ENCODE measurements around the gene HOXA13.

The HOXA13 gene

DNA sequence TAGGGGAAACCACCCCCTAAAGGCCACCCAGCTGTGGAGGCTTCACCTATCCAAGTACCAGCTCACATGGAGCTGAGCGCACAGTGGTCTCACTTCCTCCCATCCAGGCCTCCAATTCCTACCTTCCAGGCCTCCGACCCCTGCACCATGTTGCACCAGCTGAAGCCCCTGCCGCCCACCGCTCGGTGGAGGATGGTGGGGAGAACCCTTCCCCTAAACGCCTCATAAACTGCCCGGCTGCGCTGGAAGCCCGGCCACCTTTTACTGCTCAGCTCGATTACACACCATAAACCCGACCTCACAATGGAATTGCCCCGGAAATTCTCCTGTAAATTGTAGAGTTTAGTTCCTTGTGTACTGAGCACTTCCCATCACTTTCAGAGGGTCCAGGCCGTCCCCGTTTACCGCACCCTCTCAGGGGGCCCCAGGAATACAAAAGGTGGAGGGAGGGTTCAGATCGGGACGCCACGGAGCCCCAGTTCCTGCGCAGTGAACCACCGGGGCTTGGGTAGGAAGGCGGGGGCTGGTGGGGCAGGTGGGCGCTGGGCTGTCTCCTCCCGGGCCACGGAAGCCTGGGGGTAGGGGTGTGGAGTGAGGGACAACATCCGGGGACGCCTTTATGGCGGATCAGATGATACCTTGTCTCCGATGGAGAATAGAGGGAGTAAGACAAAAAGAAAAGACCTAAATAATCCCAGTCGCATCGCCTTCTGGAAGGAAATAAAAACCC lies 42.0 kb downstream of the HOXA13 start:
- no peak for DNase-seq

DNA sequence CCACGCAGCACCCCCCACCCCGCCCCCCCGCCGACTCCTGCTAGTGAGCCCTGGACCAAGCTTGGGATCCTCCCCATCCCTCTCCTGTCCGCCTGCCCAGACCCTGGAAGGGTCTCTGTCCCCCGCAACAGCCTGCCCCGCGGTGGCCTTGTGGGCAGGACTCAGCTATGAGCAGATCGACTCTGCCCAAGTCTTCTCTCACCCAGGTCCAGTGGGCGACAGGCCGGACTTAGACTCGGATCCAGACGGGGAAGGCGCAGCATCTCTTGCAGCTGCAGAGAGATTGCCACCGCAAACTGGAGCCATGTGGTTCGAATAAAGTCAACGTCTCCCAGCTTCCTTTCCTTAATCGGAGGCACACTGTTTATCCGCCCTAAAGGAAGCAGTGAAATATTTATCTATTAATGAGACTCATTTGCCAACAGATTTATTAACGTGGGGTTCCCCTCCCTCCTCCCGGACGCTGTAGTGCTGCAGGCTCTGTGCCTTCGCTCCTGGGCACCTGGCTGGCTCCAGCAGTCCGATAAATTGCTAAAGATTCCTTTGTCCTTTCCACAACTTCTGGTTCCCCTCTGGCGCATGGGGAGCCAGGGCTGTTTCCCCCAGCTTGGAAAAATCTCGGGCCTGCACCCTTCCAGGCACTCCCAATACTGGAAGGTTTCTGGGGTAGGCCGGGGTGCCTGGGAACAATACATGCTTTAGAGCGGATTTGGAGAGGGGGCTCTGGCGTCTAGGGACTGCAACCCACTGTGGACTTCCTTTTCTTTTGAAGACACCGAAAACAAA lies 42.8 kb downstream of the HOXA13 start:
- no peak for DNase-seq

DNA sequence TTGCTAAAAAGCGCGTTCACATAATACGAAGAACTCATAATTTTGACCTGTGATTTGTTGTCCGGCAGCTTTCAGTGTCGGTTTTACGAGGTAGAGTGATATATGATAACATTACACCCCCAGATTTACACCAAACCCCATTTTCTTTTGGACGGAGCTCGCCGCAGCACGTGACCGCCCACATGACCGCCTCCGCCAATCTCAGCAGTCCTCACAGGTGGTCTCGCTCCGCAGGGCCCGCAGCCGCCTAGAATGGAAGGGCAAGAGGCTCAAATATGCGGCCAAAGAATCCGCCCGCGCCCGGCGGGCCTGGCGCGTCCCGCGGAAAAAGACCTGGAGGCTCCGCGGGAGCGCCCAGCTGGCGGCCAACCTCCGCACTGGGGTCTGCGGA lies 43.4 kb downstream of the HOXA13 start, which contains the start of gene HOXA7:
Gene HOXA7, minus strand, starts transcription at position 168 of the 391 bp plus-strand sequence. Its CDS starts 130 bp downstream, at position 38.
- DNase-seq, result no peak

DNA sequence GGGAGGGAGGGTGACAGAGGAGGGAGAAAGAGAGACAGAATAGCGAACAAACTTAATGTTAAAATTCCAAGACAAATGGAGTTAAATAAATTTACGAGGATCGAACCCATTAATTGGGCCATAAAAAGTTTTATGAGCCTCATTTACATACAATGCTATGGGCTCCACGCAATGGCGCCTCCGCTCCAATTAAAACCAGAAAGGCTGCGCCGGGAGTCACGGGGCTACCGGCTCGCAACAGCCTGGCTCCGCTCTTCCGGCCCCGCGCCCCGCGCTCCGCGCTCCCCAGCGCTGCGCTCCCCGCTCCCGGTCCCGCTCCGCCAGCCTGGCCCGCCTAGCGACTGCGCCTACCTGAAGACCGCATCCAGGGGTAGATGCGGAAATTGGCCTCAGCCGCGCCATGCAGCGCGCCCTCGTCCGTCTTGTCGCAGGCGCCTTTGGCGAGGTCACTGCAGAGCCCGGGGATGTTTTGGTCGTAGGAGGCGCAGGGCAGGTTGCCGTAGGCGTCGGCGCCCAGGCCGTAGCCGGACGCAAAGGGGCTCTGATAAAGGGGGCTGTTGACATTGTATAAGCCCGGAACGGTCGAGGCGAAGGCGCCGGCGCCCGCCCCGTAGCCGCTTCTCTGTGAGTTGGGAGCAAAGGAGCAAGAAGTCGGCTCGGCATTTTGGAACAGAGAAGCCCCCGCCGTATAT lies 43.9 kb downstream of the HOXA13 start:
- no peak for DNase-seq

DNA sequence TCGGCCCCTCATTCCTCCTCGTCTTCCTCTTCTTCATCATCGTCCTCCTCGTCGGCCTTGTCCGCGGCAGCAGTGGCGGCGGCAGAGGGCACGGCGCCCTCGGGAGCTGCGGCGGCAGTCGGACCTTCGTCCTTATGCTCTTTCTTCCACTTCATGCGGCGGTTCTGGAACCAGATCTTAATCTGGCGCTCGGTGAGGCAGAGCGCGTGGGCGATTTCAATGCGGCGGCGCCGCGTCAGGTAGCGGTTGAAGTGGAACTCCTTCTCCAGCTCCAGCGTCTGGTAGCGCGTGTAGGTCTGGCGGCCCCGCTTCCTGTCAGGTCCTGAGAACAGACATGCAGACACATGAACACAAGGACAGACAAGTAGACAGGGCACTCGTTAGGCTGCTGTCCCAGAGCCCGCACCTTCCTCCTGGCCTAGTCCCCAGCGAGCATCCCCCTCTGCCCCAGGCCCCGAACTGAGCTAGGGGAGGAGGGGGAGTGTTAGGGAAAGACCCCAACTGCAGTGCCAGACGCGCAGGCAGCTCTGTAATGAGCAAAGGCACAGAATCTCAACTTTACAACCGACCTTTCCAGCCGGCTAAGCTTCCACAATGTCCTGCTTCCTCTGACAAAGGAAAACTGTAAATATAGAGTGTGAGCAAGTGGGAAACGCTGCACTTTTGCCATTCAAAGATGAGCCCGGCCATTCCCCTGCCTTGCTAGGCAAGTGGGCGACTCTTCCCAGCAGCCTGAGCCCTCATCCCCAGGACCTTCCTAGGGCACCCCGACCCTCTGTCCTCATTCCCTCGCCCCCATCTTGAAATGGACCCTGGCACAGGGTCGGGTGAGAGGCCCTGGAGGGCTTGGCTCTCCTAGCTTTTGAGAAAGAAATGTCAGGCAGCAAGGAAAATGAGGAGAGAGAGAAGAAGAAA lies 44.7 kb downstream of the HOXA13 start:
- peak; percentile 60 for DNase-seq

DNA sequence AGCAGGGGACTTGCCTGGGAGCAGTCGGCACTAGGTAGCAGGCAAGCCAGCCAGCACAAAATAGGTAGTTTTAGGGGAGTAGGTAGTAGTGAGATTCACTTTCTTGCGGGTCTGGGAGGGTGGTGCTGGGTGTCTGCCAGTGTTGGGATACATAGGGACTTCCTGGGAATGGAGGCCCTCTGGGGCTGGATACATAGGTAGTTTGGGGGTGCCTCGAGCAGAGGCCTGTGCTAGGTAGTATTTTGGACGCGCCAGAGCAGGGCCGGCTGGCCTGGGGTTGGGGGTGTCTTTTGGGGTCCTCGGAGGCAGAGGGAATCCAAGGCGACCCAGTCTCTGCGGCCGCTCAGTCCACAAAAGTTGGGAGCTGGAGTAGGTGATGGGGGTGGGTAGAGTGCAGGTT lies 45.5 kb downstream of the HOXA13 start:
- DNase-seq, result no peak

DNA sequence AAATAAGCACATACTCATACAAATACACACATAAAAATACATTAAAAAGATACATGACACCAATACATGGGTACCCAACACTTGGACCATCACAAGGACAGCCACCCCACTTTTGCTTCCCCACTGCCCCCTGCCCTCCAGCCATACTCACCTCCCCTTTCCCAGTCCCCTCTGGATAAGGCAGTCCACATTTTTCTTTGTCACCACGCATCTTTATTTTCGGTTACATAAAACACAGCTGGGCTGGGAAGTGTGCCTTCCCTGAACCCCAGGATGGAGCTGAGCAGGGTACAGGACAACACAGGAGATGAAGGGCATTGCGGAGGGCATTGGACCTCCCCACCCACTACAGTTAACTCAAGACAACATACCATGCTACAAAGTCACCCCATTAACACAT lies 46.4 kb downstream of the HOXA13 start:
- no peak for DNase-seq

DNA sequence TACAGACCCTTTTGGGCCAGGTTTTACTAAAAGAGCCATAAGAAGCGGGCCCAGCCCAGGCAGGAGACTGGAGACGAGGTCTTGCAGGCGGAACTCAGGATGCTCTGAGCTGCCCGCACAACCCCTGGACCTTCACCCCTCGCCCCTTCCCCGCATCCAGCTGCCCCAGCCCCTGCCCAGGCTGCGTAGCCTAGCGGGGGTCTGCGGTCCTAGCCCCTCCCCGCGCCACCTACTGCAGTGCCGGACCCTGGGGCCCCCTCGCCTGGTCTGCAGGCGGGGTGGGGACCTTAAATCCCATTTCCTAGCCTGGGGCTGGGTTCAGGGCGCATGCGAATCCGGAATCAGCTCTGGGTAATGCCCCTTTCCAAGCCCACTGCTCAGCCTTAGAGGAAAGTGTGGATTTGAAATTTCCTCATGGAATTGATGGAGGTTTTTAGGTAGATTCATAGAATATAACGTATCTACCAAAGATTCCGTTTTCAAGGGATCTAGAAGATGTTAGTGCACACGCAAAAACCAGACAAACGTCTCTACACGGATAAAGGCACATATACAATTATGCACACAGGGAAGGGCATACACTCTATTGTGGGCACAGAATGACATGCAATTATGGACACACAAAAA lies 47.0 kb downstream of the HOXA13 start:
- no peak for DNase-seq

DNA sequence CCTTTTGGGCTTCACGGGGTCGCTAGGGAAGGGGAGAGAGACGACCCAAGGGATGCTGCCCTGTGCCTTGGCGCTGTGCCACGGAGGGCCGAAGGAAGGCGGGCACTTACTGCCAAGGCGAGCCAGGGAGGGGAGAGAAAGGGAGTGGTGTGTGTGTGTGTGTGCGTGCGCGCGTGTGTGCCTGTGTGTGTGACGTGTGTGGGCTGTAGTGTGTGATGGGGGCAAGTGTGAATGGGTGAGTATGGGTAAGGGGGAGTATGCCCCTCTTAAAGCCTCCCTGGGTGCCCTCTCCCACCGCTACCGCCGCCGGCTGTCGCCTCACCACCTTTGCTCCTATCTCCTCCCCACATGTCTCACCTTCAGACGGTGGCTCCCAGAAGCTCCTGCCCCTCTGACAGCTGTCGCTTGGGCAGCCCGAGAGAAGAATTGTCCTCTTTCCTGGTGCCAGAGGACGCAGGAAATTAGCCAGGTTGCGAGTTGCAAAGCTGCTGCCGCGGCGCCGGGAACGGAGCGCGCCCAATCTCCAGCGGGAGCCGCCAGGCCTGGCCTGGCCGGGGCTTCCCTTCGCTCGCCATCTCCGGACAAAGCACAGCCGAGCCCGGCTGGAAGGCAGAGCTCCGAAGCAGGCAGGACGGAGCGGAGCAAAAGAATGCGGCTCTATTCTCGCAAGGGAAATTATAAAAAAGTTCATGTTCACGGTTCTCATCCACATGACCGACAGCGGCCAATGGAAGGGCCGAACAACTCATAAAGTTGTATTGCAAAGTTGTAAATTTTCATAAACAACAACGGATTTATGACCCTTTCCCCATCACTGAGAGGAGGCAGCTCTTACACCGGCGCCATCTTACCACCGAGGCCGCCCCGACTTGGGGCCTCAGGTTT lies 47.7 kb downstream of the HOXA13 start, which contains the start of gene HOXA3:
Gene HOXA3, minus strand, starts transcription at position 653 of the 885 bp plus-strand sequence. CDS start 41,943 bp downstream, outside the sequence.
- no peak for DNase-seq

DNA sequence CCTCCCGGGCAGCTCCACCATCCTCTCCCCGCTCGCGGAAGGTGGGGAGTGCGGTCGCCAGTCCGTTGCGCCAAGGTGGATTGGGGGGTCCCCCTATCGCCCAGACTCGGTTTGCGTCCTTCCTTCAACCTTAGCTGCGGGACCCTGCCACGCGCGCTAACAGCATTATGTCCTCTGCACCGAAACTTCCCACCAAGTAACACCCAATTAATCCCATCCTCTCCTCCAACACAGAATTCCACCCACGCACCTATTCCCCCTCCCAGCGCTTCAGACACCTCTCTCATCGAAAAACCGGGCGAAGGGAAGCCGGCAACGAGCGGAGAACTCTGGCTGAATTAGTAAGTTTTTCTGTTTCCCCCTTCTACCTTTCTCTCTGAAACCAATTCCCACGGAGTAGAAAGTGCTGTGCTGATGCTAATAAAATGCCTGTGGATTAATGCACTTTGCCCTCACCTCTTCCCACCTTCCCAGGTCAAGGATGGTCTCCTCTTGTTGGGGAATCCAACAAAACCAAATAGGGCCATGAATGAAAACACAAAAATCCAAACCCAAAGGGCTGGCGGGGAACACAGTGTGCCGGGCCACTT lies 48.5 kb downstream of the HOXA13 start:
- DNase-seq, result no peak

DNA sequence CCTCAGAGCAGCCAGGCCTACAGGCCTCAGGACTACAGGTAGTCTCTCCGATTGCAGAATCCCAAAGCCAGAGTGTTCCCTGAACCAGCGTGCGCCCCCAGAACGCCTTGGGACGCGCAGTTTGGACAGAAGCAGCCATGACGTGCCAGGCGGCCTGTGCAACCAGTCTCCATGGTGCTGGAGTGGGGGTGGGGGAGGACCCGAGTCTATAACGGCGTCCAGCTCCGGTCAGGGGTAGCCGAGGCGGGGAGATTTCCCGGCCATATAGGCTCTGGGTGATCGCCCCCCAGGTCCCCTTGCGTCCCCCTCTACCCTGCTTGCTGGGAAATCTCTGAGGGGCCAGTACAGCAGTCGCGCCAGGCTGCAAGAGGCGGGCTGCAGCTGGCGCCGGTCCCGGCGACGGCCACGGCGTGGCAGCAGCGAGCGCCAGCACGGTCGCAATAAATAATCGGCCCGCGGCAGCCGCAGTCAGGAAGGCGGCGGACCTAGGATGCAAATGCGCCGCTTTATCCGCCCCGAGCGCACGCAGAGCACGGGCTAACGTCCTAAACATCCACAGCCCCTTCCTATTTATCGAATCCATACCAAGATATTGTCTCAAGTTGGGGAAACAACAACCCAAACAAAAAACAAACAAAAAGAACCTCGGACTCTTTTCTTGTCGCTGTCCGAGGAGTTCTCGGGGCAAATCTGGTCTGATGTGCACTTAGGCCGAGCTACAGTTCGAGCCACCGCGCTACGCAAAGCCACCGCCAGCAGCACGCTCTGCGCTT lies 49.1 kb downstream of the HOXA13 start:
- peak; percentile 78 for DNase-seq

DNA sequence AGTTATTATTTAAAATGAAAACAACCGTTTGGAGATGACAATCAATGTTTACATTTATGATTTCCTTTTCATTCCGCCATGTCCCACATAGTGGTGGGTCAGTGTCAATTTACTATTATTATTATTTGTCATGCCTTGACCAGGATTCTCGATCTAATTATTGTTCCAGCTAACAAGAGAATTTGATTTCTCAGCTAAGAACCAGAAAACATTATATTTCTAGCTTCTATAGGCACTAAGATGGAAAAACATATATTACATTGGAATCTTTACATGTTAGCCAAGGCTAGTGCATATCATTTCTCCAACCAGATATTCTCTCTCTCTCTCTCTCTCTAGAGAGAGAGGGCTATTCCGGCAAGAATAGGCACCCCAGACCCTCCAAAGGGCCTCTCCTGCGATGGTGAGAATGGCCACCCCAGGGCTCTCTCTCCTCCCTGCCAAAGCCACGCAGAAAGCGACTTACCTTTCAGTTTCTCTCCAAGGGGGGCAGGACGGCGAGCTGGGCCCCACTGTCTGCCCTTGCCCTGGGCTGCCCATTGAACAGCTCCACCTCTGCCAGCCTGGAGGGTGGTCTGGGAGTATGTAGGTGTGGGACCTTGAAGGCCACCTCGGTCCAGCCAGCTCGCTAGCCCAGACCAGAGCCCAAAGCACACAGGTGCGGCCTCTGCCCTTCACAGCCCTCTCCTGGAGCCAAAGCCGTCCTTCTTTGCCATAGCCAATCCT lies 49.9 kb downstream of the HOXA13 start:
- no peak for DNase-seq

DNA sequence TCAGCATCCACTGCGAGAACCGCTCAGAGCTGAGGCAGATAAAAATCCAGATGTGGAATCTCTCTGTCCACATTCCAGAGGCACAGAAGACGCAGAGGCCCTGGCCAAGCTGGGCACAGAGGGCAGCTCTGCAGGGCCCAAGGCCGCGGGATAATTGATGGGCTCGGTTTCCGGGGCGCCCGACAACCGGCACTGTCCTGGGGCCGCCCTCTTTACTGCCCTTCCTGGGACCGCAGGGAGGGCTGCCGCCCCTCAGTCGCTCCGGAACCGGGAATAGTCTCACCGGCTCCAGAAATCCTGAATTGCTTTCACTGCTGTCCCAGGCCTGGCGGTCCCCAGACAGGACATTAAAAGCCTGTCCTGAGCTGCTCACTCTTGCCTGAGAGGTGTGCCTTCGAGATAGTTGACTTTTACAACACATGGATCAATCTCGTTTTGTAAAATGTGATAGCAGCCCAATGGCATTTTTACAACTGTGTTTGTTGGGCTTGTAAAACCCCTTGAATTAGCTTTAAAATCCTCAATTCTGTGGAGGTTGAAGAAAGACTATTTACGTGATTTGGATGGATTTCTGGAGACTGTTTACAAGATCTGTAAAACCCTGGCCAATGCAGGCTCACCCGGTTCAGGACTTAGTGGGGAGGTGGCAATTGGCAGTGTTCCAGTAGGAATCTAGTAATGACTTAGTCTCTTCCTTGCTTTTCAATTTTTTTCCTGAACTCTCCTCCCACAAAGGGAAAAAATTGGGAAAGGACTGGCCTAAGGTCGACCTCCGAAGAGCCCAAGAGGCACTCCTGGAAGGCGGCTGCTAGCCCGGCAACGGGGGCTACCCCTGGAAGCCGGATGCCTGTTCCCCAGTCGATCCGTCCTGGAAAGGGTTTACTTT lies 50.9 kb downstream of the HOXA13 start:
- DNase-seq, result no peak

DNA sequence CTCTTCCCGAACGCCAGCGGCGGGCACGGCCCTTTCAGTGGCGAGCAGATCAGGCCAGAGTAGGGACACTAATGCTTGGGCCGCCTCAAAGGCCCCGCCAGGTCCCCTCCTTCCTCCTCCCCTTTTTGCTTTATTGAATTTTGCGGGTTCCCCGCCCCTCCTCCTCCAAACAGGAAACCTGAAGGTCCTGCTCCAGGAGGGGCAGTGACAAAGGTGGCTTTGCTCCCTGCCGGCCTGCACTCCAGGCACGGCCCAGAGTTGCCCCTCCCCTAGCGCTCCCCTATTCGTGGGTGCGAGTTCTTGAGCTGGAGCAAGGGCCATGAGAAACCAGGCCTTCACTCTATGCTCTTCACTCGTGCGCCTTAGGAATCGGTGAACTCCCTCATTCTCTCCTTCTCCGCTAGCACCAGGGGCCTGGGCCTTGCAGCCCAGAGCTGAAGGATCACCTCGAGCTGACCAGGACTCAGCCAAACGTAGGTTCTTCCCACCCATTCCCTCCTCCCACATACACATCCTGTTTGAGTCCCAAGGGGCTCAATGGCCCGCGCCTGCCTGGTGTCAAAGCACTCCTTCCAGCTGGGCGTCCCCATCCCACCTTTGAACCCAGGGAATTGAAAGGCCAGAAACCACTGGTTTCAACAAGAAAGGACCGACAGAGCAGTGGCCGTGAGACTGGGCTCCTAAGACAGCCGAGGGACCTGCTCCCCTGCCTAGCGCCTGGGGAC lies 51.7 kb downstream of the HOXA13 start:
- no peak for DNase-seq

DNA sequence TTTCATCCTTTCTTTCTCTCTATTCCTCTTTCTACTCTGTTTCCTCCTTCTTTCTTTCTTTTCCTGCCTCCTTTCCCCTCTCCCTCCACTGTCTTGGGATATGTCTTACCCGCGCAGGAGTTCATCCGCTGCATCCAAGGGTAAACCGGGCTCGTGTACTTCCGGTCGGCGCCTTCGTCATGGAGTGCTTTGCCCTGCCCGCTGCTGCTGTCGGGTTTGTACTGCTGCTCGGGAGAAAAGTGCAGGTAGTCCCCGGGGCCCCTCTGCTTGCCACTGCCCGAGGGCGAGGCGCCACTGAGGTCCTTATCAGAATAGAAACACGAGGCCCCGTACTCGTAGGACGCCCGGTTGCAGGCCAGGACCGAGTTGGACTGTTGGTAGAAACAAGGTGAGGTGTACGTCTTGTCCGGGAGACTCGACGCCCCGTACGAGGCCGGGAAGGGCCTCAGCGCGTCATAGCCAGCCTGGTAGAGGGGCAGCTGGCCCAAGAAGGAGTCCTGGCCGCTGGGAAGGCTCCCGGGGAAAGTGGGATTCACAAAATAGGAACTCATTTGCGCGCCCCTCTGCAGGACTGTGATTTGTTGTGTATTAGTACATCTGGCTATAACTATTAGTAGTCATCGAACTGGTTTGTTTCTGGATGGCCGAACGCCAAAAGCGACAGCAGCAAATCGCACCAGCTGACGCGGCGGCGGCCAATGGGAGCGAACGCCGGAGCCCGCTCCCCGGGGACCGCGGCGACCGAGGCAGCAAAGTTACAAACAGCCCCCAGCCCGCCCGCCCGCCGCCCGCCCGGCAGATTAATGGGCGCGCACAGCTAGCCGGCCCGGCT lies 52.5 kb downstream of the HOXA13 start, which contains the start of gene HOXA6:
Gene HOXA6, minus strand, starts transcription at position 576 of the 832 bp plus-strand sequence. Its CDS starts 25 bp downstream, at position 551.
- no peak for DNase-seq
